ENCODE results near the gene CHCHD5. TPM values are rescaled to one million over a fixed set of nuclear protein-coding genes. Genes with fewer than 3 reads are reported as not detected.
A peak's percentile ranks its signal among the peaks of the same experiment; 100 is the strongest.

Gene CHCHD5
- polyA plus RNA-seq, 3 donors, result 37.1 to 77.3 (median 56.2) TPM

GRCh38 chr2:112582314-112582746 is 2.1 kb upstream of the CHCHD5 start:
- peaks cover 41% of the 10 kb centered on the region for H3K4me1 Mint-ChIP-seq
- Histone ChIP-seq H3K36me3 (replicated peaks in 1 of 2; ENCODE audit: control insufficient read depth in 1 of 2, insufficient read depth in 2 of 2, low read length in 2 of 2) (peaks cover 7 to 15% of the 10 kb centered on the region in 2 donors), H3K9ac (ENCODE audit: insufficient read depth, low read length, poor library complexity, severe bottlenecking) (no peak overlapping the region), H3K4me2 (replicated peaks; ENCODE audit: extremely low read depth, low read length, poor library complexity, severe bottlenecking) (no peak overlapping the region), H3K27ac (ENCODE audit: low read depth in 1 of 2, low read length in 2 of 2) (no peak overlapping the region), H2AFZ (ENCODE audit: insufficient read depth, low read depth, low read length, poor library complexity, severe bottlenecking) (no peak overlapping the region), H3K4me3 (replicated peaks in 1 of 3; ENCODE audit: low read depth in 2 of 3, low read length in 3 of 3) (no peak overlapping the region), H3K79me2 (ENCODE audit: insufficient read depth, low read length) (peaks cover 11% of the 10 kb centered on the region), H3K9me3 (replicated peaks in 1 of 2; ENCODE audit: control insufficient read depth in 1 of 2, insufficient read depth in 1 of 2, low read length in 2 of 2) (no peaks in the 10 kb centered on the region), H4K20me1 (ENCODE audit: insufficient read depth, low read length) (no peaks in the 10 kb centered on the region), H3K4me1 (ENCODE audit: control insufficient read depth in 1 of 2, insufficient read depth in 2 of 2, low read length in 2 of 2) (peaks cover 24 to 27% of the 10 kb centered on the region in 2 donors), H3K27me3 (ENCODE audit: control insufficient read depth in 2 of 2, insufficient read depth in 2 of 2, low read length in 2 of 2) (no peaks in the 10 kb centered on the region)
- peaks cover 0 to 5% (median 0%) of the 10 kb centered on the region in 7 donors for H3K9me3 Mint-ChIP-seq
- peak overlapping the region in 5 of 7 donors; percentile 25 to 68 (median 51) for H3K27ac Mint-ChIP-seq
- intact Hi-C loops (cut with micrococcal nuclease), result loop anchor here (5.0 kb wide), 2 partner anchors 100 to 525 kb away; partner anchors contain the start of genes TMEM87B (in 1 of the 2) and TTL (in 1 of the 2)
- TF ChIP-seq, protein P1, sequence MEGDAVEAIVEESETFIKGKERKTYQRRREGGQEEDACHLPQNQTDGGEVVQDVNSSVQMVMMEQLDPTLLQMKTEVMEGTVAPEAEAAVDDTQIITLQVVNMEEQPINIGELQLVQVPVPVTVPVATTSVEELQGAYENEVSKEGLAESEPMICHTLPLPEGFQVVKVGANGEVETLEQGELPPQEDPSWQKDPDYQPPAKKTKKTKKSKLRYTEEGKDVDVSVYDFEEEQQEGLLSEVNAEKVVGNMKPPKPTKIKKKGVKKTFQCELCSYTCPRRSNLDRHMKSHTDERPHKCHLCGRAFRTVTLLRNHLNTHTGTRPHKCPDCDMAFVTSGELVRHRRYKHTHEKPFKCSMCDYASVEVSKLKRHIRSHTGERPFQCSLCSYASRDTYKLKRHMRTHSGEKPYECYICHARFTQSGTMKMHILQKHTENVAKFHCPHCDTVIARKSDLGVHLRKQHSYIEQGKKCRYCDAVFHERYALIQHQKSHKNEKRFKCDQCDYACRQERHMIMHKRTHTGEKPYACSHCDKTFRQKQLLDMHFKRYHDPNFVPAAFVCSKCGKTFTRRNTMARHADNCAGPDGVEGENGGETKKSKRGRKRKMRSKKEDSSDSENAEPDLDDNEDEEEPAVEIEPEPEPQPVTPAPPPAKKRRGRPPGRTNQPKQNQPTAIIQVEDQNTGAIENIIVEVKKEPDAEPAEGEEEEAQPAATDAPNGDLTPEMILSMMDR (IDR thresholded peaks at IDR 0.05), result peak; percentile 75
- no peak overlapping the region for H3K4me3 Mint-ChIP-seq
- peaks cover 0 to 3% (median 0%) of the 10 kb centered on the region in 3 donors for H3K27me3 Mint-ChIP-seq (ENCODE audit: low read depth in 3 of 3)
- H3K36me3 Mint-ChIP-seq, result peaks cover 14 to 19% of the 10 kb centered on the region in 2 donors
- 50% methylated on average over 8 of the region's 10 CpGs for WGBS (ENCODE audit: insufficient coverage)
- peak; percentile 36 to 64 (median 51) for DNase-seq

DNA sequence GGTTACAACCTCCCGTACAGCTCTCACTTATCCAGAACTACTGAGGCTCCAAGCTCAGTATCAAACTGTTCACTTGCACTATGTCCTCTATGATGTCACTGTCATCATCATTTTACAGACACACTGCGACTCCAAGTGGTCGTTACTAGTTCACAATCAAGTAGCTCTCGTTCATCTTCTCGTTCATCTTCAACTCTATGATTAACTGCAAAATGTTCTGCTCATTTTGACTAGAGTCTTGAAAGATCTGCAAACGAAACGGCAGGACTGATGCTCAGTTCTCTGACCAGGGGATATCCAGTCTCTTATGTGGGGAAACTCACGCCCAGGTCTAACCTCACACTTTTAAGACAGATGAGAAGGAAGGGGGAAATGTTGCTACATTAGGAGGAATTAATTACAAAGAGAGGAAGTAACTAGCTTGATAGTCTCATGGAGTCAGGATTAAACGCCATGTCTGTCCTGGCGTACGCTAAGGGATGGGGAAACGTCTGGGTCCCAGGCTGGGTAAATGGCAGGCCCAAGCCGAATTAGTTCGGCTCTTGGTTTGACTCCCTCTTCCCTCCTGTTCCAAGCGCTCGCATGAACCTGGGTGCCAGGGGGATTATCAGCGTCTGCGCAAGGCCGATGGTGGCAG is 794 bp upstream of the CHCHD5 start:
- Mint-ChIP-seq H3K4me1 (peaks cover 49% of the 10 kb centered on the region), H3K9me3 (peaks cover 0 to 5% (median 0%) of the 10 kb centered on the region in 7 donors), H3K4me3 (peak overlapping the region; percentile 92 to 97), H3K36me3 (peaks cover 22 to 28% of the 10 kb centered on the region in 2 donors), H3K27ac (peak overlapping the region; percentile 97 to 100 (median 99)), H3K27me3 (ENCODE audit: low read depth in 3 of 3) (peaks cover 0 to 3% (median 0%) of the 10 kb centered on the region in 3 donors)
- H3K79me2 ChIP-seq (ENCODE audit: insufficient read depth, low read length), result peaks cover 11% of the 10 kb centered on the region
- peak overlapping the region; percentile 76 for H3K9ac ChIP-seq (ENCODE audit: insufficient read depth, low read length, poor library complexity, severe bottlenecking)
- peak overlapping the region; percentile 89 to 99 for H3K27ac ChIP-seq (ENCODE audit: low read depth in 1 of 2, low read length in 2 of 2)
- DNase-seq, result peak in 1 of 3 donors; percentile 20
- TF ChIP-seq, protein P1 (IDR thresholded peaks at IDR 0.05), result no peak
- peak overlapping the region; percentile 81 for H3K4me2 ChIP-seq (replicated peaks; ENCODE audit: extremely low read depth, low read length, poor library complexity, severe bottlenecking)
- H4K20me1 ChIP-seq (ENCODE audit: insufficient read depth, low read length), result no peaks in the 10 kb centered on the region
- H3K4me3 ChIP-seq (replicated peaks in 1 of 3; ENCODE audit: low read depth in 2 of 3, low read length in 3 of 3), result peak overlapping the region; percentile 44 to 80 (median 70)
- peaks cover 24 to 27% of the 10 kb centered on the region in 2 donors for H3K4me1 ChIP-seq (ENCODE audit: control insufficient read depth in 1 of 2, insufficient read depth in 2 of 2, low read length in 2 of 2)
- no peaks in the 10 kb centered on the region for H3K9me3 ChIP-seq (replicated peaks in 1 of 2; ENCODE audit: control insufficient read depth in 1 of 2, insufficient read depth in 1 of 2, low read length in 2 of 2)
- no peaks in the 10 kb centered on the region for H3K27me3 ChIP-seq (ENCODE audit: control insufficient read depth in 2 of 2, insufficient read depth in 2 of 2, low read length in 2 of 2)
- intact Hi-C loops (cut with micrococcal nuclease), result loop anchor here (2.0 to 5.0 kb wide), 3 partner anchors 41 to 526 kb away; partner anchors contain the start of genes POLR1B (in 1 of the 2), TMEM87B (in 1 of the 2) and TTL (in 1 of the 2)
- peaks cover 7 to 25% of the 10 kb centered on the region in 2 donors for H3K36me3 ChIP-seq (replicated peaks in 1 of 2; ENCODE audit: control insufficient read depth in 1 of 2, insufficient read depth in 2 of 2, low read length in 2 of 2)
- H2AFZ ChIP-seq (ENCODE audit: insufficient read depth, low read depth, low read length, poor library complexity, severe bottlenecking), result peak overlapping the region; percentile 95
- WGBS (ENCODE audit: insufficient coverage), result 52% methylated on average over 15 of the region's 19 CpGs

Data from CD14-positive monocyte (primary cell).